AG09319 (cell line): ENCODE results near the gene PCBP3.

Experiments
- DNase-seq: peaks from one replicate; pipeline ENCODE4 v3.0.0-alpha.2; 2010; ENCODE audit warnings: low read depth; ENCODE audit errors: extremely low read depth
- TF ChIP-seq, protein P1 (sequence below): IDR thresholded peaks from 2 replicates; pipeline ENCODE4 v1.5.1; 2011; ENCODE audit warnings: low read depth, mild to moderate bottlenecking, inconsistent platforms, low read length, moderate library complexity

Gene PCBP3

GRCh38 chr21:45768011-45768739, 124.7 kb downstream of the PCBP3 start:
- DNase-seq = no peak
- TF ChIP-seq, protein P1, sequence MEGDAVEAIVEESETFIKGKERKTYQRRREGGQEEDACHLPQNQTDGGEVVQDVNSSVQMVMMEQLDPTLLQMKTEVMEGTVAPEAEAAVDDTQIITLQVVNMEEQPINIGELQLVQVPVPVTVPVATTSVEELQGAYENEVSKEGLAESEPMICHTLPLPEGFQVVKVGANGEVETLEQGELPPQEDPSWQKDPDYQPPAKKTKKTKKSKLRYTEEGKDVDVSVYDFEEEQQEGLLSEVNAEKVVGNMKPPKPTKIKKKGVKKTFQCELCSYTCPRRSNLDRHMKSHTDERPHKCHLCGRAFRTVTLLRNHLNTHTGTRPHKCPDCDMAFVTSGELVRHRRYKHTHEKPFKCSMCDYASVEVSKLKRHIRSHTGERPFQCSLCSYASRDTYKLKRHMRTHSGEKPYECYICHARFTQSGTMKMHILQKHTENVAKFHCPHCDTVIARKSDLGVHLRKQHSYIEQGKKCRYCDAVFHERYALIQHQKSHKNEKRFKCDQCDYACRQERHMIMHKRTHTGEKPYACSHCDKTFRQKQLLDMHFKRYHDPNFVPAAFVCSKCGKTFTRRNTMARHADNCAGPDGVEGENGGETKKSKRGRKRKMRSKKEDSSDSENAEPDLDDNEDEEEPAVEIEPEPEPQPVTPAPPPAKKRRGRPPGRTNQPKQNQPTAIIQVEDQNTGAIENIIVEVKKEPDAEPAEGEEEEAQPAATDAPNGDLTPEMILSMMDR = no peak

DNA sequence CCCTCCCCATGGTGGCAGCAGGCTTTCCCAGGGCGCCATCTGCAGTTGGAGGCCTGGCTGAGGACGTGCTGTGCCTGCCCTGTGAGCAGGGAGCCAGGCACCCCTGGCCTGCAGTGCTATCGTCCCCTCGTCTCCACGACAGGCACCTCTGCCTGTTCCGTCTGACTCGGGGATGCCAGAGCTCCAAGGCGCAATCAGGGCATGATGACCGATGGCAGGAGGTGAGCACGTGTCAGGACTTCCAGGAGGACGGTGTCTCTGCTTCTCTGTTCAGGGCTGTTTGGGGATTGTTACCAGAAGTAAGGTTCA, 125.2 kb downstream of the PCBP3 start:
- TF ChIP-seq, protein P1 = no peak; the same call in 1 of the 2 replicates
- DNase-seq = no peak

GRCh38 chr21:45769294-45769693, 125.8 kb downstream of the PCBP3 start:
- no peak for DNase-seq
- TF ChIP-seq, protein P1 = no peak

- TF ChIP-seq, protein P1 = no peak
- no peak for DNase-seq
Observed at GRCh38 chr21:45769896-45770295, 126.4 kb downstream of the PCBP3 start.

DNA sequence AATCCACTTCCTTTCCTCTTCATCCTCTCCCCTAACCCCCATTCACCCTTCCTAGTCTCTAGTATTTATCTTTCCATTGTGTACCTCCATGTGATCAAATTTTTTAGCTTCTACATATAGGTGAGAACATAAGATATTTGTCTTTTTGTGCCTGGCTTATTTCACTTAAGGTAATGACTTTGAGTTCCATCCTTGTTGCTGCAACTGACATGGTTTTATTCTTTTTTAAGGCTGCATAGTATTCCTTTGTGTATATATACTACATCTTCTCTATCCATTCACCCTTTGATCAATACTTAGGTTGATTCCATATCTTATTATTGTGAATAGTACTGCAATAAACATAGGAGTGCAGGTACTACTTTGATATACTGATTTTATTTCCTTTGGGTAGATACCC, 128.7 kb downstream of the PCBP3 start:
- no peak for DNase-seq
- TF ChIP-seq, protein P1 = no peak

GRCh38 chr21:45774291-45774690, 130.8 kb downstream of the PCBP3 start:
- TF ChIP-seq, protein P1 = no peak
- DNase-seq = no peak

- TF ChIP-seq, protein P1 = no peak
- no peak for DNase-seq
Observed at GRCh38 chr21:45776971-45777370, 133.4 kb downstream of the PCBP3 start.
